HepG2 (cell line): ENCODE measurements around the gene PRR12. TPM values are rescaled to one million over a fixed set of nuclear protein-coding genes. Genes with fewer than 3 reads are reported as not detected.

Source experiments
- CAMTA2 ChIP-seq: sonication (generic); formaldehyde crosslinking; IDR thresholded peaks from 2 replicates; pipeline ENCODE4 v1.4.0; 2020; ENCODE audit warnings: mild to moderate bottlenecking, missing genetic modification reagents, borderline replicate concordance
- E2F1 ChIP-seq: sonication (generic); formaldehyde crosslinking; IDR thresholded peaks from 2 replicates; pipeline ENCODE4 v1.5.0; 2020; ENCODE audit warnings: missing genetic modification reagents
- GATAD2A ChIP-seq: IDR thresholded peaks from 2 replicates; pipeline ENCODE4 v1.6.1; 2016
- HIVEP1 ChIP-seq: sonication (generic); formaldehyde crosslinking; IDR thresholded peaks from 2 replicates; pipeline ENCODE4 v1.4.0; 2020; ENCODE audit warnings: mild to moderate bottlenecking, missing genetic modification reagents
- PHF21A ChIP-seq: sonication (generic); formaldehyde crosslinking; IDR thresholded peaks from 2 replicates; pipeline ENCODE4 v1.5.0; 2020; ENCODE audit warnings: mild to moderate bottlenecking, missing genetic modification reagents
- POLR2AphosphoS2 ChIP-seq: IDR thresholded peaks from 2 replicates; pipeline ENCODE4 v1.6.1; 2011; ENCODE audit warnings: low read depth, low read length, improper control_type of control experiment
- SMC3 ChIP-seq: IDR thresholded peaks from 2 replicates; pipeline ENCODE4 v1.6.1; 2011; ENCODE audit warnings: low read length, improper control_type of control experiment
- SUZ12 ChIP-seq: fragments of 150-350 bp; IDR thresholded peaks from 2 replicates; pipeline ENCODE4 v1.6.1; 2014; ENCODE audit warnings: low read depth, low read length
- ZBTB10 ChIP-seq: sonication (generic); formaldehyde crosslinking; IDR thresholded peaks from 2 replicates; pipeline ENCODE4 v1.4.0; 2020; ENCODE audit warnings: missing genetic modification reagents, borderline replicate concordance
- ZBTB34 ChIP-seq: sonication (generic); formaldehyde crosslinking; IDR thresholded peaks from 2 replicates; pipeline ENCODE4 v1.8.0; 2022; ENCODE audit warnings: mild to moderate bottlenecking, missing genetic modification reagents
- ZBTB49 ChIP-seq: sonication (generic); formaldehyde crosslinking; IDR thresholded peaks from 2 replicates; pipeline ENCODE4 v1.4.0; 2020; ENCODE audit warnings: missing genetic modification reagents, borderline replicate concordance
- ZFP90 ChIP-seq: sonication (generic); formaldehyde crosslinking; IDR thresholded peaks from 2 replicates; pipeline ENCODE4 v1.8.0; 2022; ENCODE audit warnings: missing genetic modification reagents, mild to moderate bottlenecking, inconsistent platforms, borderline replicate concordance
- ZNF205 ChIP-seq: IDR thresholded peaks from 2 replicates; pipeline ENCODE4 v1.6.1; 2018; ENCODE audit warnings: missing biosample characterization, missing genetic modification reagents
- ZNF264 ChIP-seq: sonication (generic); formaldehyde crosslinking; IDR thresholded peaks from 2 replicates; pipeline ENCODE4 v1.4.0; 2020; ENCODE audit warnings: missing genetic modification reagents
- ZNF383 ChIP-seq: sonication (generic); formaldehyde crosslinking; IDR thresholded peaks from 2 replicates; pipeline ENCODE4 v1.4.0; 2020; ENCODE audit warnings: missing genetic modification reagents, mild to moderate bottlenecking, borderline replicate concordance
- ZNF430 ChIP-seq: sonication (generic); formaldehyde crosslinking; IDR thresholded peaks from 2 replicates; pipeline ENCODE4 v1.9.0; 2021; ENCODE audit warnings: mild to moderate bottlenecking, missing genetic modification reagents
- ZNF563 ChIP-seq: sonication (generic); formaldehyde crosslinking; IDR thresholded peaks from 2 replicates; pipeline ENCODE4 v1.8.0; 2022; ENCODE audit warnings: mild to moderate bottlenecking, moderate library complexity, missing genetic modification reagents
- ZSCAN31 ChIP-seq: sonication (generic); formaldehyde crosslinking; IDR thresholded peaks from 2 replicates; pipeline ENCODE4 v1.5.0; 2020; ENCODE audit warnings: low read depth, mild to moderate bottlenecking, missing genetic modification reagents
- ZXDC ChIP-seq: sonication (generic); formaldehyde crosslinking; IDR thresholded peaks from 2 replicates; pipeline ENCODE4 v1.5.0; 2020; ENCODE audit warnings: mild to moderate bottlenecking, missing genetic modification reagents
- polyA plus RNA-seq, 8 experiments: library from polyadenylated mRNA; depleted of rRNA in 3 of 8; stranded (reverse) in 7 of 8; unstranded in 1 of 8; fragments of >200 nt; fragmentation: Illumina TruSeq in 4 of 8; extraction: Trizol in 4 of 8; gene quantifications; 2 replicates each; pipeline versions ENCODE4 v1.2.1 to v1.2.3, GENCODE V29; 2011 to 2016; ENCODE audit warnings: low read depth in 4 of 8, missing spikeins in 1 of 8, mixed read lengths in 1 of 8; ENCODE audit not compliant: insufficient read depth in 1 of 8
- total RNA-seq, 5 experiments: library from RNA; depleted of rRNA; stranded (reverse); fragments of >200 nt; fragmentation: Illumina TruSeq; extraction: Trizol; gene quantifications; 2 replicates each; pipeline ENCODE4 v1.2.3, GENCODE V29; 2016; ENCODE audit warnings: low read depth in 1 of 5

PRR12 gene
- total and polyA plus RNA-seq, 2 of the 13 experiments (the other 11 are each of a cell fraction or from before 2014, with no cell fraction given): 0.62 to 1.5 TPM

- no peak; the same call in 1 of the 2 replicates for TF ChIP-seq ZBTB10
- no peak for TF ChIP-seq ZBTB49 (CRISPR knock-in tag)
- no peak; the same call in 1 of the 2 replicates for TF ChIP-seq ZFP90 (CRISPR knock-in tag)
- no peak for TF ChIP-seq ZNF563 (CRISPR knock-in tag)
- no peak for TF ChIP-seq CAMTA2 (CRISPR knock-in tag)
- TF ChIP-seq ZXDC (CRISPR knock-in tag): no peak
- TF ChIP-seq ZNF383: no peak
- peak; percentile 76 for TF ChIP-seq POLR2AphosphoS2
- peak; percentile 88 for TF ChIP-seq GATAD2A (CRISPR knock-in tag)
- no peak for TF ChIP-seq SUZ12
- TF ChIP-seq ZNF430: 0 out of 2 replicates have a peak, but pooled peaks have one; percentile 41
- peak; percentile 58; the same call in 1 of the 2 replicates for TF ChIP-seq ZNF205 (CRISPR knock-in tag)
- TF ChIP-seq SMC3: no peak
- 0 out of 2 replicates have a peak, but pooled peaks have one; percentile 32 for TF ChIP-seq ZNF264 (CRISPR knock-in tag)
- no peak for TF ChIP-seq ZBTB34 (CRISPR knock-in tag)
- TF ChIP-seq ZSCAN31 (CRISPR knock-in tag): 0 out of 2 replicates have a peak, but pooled peaks have one; percentile 55
- peak; percentile 79; the same call in 1 of the 2 replicates for TF ChIP-seq HIVEP1 (CRISPR knock-in tag)
- TF ChIP-seq E2F1 (CRISPR knock-in tag): 0 out of 2 replicates have a peak, but pooled peaks have one; percentile 56
- peak; percentile 97 for TF ChIP-seq PHF21A (CRISPR knock-in tag)
Measured at GRCh38 chr19:49640113-49640898, 49.3 kb downstream of the PRR12 start, which contains the start of gene RRAS (continued).
